ENCODE data around the gene TBX10.
"Not testable (repeated sequence)": the region's sequence is repeated elsewhere in the genome, so short reads cannot be mapped to it uniquely, and the experiment has no call there.

Gene TBX10

DNA sequence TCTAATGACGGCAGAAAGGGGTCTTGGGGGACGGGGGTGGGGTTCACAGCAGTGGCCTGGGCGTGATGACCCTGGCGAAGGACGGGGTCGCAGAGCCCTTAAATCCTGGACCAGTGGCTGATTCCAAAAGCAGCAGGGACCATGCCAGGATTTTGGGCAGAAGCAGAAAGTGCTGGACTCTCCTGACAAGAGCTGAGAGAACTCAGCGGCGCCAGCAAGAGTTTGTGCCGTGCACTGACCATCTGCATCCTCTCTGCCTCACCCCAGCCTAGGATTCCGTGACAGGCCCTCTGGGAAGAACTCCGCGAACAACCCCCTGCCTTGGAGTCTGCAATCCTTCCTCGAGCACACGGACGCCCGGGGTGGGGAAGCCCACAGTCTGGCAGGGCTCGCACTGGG is 33.5 kb downstream of the TBX10 start:
- Mint-ChIP-seq H3K9me3 (peaks cover 3% of the 10 kb centered on the region), H3K4me3 (peak overlapping the region; percentile 90 to 95 (median 93)), H3K4me1 (peaks cover 6% of the 10 kb centered on the region), H3K27me3 (ENCODE audit: low read depth) (peaks cover 8% of the 10 kb centered on the region), H3K27ac (peak overlapping the region in 2 of 3 experiments; percentile 24 to 36), H3K36me3 (ENCODE audit: low read depth) (peaks cover 13% of the 10 kb centered on the region)
- TF ChIP-seq, protein P1, sequence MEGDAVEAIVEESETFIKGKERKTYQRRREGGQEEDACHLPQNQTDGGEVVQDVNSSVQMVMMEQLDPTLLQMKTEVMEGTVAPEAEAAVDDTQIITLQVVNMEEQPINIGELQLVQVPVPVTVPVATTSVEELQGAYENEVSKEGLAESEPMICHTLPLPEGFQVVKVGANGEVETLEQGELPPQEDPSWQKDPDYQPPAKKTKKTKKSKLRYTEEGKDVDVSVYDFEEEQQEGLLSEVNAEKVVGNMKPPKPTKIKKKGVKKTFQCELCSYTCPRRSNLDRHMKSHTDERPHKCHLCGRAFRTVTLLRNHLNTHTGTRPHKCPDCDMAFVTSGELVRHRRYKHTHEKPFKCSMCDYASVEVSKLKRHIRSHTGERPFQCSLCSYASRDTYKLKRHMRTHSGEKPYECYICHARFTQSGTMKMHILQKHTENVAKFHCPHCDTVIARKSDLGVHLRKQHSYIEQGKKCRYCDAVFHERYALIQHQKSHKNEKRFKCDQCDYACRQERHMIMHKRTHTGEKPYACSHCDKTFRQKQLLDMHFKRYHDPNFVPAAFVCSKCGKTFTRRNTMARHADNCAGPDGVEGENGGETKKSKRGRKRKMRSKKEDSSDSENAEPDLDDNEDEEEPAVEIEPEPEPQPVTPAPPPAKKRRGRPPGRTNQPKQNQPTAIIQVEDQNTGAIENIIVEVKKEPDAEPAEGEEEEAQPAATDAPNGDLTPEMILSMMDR (IDR thresholded peaks at IDR 0.05; ENCODE audit: unreplicated experiment in 3 of 3) = no peak

DNA sequence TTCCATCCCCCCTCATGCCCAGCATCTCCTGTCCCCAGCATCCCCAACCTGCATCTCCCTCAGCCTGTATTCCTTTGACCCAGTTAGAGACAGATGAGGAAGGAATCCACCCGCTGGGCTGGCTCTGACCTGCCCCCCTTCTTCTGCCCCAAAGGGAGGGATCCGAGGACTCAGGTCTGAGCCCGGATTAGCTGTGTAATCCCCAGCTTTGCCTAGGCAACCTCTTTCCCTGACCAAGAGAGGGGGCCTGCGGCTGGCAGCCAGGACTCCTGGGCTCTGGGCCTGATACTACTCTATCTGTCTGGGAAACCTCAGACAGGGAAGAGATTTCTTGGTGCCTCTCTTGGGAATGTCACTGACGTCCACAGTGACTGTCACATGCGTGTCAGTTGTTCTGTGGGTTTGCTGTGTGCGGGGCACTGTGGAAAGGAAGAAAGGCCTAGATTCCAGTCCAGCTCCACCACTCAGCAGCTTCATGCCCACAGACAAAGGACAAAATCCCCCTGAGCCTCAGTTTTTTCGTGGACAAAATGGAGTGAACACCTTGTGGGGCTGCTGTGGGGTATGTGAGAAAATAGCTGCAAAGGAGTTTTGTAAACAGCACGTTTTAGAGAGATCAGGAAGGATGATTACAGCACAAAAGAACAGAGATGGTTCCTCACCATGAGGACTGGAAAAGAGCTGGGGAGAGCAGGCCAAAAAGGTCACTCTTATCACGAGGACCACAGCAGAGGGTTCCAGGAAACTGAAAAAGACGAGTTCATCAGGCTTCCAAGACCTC is 34.1 kb downstream of the TBX10 start:
- H3K27me3 Mint-ChIP-seq (ENCODE audit: low read depth) = peaks cover 8% of the 10 kb centered on the region
- peak overlapping the region; percentile 78 to 84 (median 84) for H3K4me3 Mint-ChIP-seq
- peaks cover 13% of the 10 kb centered on the region for H3K36me3 Mint-ChIP-seq (ENCODE audit: low read depth)
- TF ChIP-seq, protein P1 (IDR thresholded peaks at IDR 0.05; ENCODE audit: unreplicated experiment in 3 of 3) = no peak
- H3K9me3 Mint-ChIP-seq = peaks cover 3% of the 10 kb centered on the region
- H3K27ac Mint-ChIP-seq = peak overlapping the region in 2 of 3 experiments; percentile 16 to 24
- peaks cover 6% of the 10 kb centered on the region for H3K4me1 Mint-ChIP-seq

DNA sequence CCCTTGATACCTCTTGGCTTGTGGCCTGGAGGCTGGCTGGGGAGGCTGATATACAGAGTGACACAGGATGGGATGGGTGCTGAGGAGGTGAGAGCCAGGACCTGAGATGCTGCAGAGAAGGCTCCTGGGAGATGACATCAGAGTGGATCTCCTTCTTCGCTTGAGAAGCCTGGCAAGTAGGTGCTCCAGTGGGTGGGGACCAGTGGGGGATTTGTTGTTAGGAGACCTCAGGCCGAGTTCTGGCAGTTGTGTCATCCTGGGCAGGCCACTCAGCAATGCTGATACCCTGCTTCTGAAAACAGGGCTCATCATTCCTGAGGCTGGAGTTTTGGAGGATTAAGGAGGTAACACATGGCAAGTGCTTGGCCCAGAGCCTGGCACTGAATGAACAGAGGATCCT is 34.7 kb downstream of the TBX10 start:
- H3K36me3 Mint-ChIP-seq (ENCODE audit: low read depth) = peaks cover 9% of the 10 kb centered on the region
- peaks cover 8% of the 10 kb centered on the region for H3K27me3 Mint-ChIP-seq (ENCODE audit: low read depth)
- H3K27ac Mint-ChIP-seq = no peak overlapping the region
- H3K4me1 Mint-ChIP-seq = peaks cover 6% of the 10 kb centered on the region
- peaks cover 3% of the 10 kb centered on the region for H3K9me3 Mint-ChIP-seq
- TF ChIP-seq, protein P1 (IDR thresholded peaks at IDR 0.05; ENCODE audit: unreplicated experiment in 3 of 3) = no peak
- peak overlapping the region; percentile 68 to 79 (median 74) for H3K4me3 Mint-ChIP-seq

DNA sequence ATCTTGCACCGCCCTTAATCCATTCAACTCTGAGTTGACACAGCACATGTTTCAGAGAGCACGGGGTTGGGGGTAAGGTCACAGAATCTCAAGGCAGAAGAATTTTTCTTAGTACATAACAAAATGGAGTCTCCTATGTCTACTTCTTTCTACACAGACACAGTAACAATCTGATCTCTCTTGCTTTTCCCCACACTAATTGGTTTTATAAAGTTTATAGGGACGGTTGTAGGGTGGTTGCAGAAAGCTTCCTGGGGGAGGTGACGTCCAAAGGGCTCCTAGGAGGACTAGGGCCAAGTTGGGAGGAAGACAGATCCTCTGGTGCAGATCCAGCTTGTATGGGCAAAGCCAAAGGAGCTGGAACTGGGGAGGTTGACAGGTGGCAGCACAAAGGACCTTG is 35.4 kb downstream of the TBX10 start:
- not testable (repeated sequence) for H3K4me1 Mint-ChIP-seq; H3K27ac Mint-ChIP-seq; H3K36me3 Mint-ChIP-seq (ENCODE audit: low read depth); H3K9me3 Mint-ChIP-seq; H3K27me3 Mint-ChIP-seq (ENCODE audit: low read depth)
- H3K4me3 Mint-ChIP-seq = peak overlapping the region; percentile 68 to 79 (median 74)

DNA sequence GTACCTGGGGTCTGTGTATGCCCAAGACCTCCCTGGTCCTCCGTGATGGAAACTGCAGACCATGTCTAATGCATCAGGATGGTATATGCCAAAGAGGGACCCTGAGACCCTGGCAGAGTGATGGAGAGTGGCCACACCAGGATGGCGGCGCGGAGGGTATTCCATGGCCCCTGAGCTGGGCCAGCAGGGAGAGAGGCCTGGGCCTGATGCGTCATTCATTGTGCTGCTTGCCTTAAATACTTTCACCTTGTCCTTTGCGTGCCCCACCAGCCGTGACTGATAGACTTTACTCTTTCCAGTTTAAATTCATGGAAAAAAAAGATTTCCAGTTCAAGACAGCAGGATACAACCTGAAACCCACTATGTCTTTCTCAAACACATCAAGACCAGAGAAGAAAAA is 38.5 kb downstream of the TBX10 start:
- no peak overlapping the region for H3K4me3 Mint-ChIP-seq
- H3K27ac Mint-ChIP-seq = no peak overlapping the region
- TF ChIP-seq, protein P1 (IDR thresholded peaks at IDR 0.05; ENCODE audit: unreplicated experiment in 3 of 3) = no peak
- H3K27me3 Mint-ChIP-seq (ENCODE audit: low read depth) = peaks cover 8% of the 10 kb centered on the region
- peaks cover 6% of the 10 kb centered on the region for H3K4me1 Mint-ChIP-seq
- no peaks in the 10 kb centered on the region for H3K36me3 Mint-ChIP-seq (ENCODE audit: low read depth)
- peaks cover 6% of the 10 kb centered on the region for H3K9me3 Mint-ChIP-seq

DNA sequence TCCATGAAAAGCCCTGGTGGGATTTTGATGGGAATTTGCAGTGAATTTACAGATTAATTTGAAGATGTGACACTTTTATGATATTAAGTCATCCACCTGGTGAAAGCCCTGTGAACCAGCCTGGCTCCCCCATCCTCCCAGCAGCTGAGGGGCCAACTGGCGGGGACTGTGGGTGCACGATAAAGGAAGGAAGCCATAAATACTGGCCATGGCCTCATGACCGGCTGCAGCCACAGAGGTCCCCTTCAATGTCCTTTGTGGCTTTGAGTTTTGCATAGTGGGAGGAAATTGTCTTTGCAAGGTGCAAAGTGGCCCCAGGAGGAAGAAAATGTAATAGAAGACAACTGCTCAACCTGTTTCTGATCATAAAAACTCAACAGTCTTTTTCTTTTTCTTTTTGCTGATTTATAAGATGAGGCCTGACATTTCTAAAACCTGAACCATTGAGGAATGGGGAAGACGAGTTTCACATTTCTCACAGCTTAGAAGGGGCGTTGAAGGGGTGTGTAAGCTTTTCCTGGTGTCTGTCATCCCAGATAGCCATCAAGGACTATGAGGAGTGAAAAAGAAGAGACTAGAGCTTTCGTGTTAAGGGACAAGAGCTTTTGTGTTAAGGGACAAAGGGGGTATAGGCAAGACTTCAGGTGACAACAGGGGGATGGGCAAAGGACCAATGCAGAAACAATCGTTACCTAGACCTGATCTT is 39.1 kb downstream of the TBX10 start:
- peaks cover 6% of the 10 kb centered on the region for H3K9me3 Mint-ChIP-seq
- H3K27me3 Mint-ChIP-seq (ENCODE audit: low read depth) = peaks cover 8% of the 10 kb centered on the region
- no peak overlapping the region for H3K27ac Mint-ChIP-seq
- H3K4me3 Mint-ChIP-seq = no peak overlapping the region
- TF ChIP-seq, protein P1 (IDR thresholded peaks at IDR 0.05; ENCODE audit: unreplicated experiment in 3 of 3) = no peak
- peaks cover under 1% of the 10 kb centered on the region for H3K4me1 Mint-ChIP-seq
- H3K36me3 Mint-ChIP-seq (ENCODE audit: low read depth) = no peaks in the 10 kb centered on the region
